ENCODE data around the gene PDE7B. TPM values are rescaled to one million over a fixed set of nuclear protein-coding genes. Genes with fewer than 3 reads are reported as not detected.
"Not testable (repeated sequence)": the region's sequence is repeated elsewhere in the genome, so short reads cannot be mapped to it uniquely, and the experiment has no call there.

Gene PDE7B
- total RNA-seq, 1 donor from 2014 or later, result 0.53 TPM

DNA sequence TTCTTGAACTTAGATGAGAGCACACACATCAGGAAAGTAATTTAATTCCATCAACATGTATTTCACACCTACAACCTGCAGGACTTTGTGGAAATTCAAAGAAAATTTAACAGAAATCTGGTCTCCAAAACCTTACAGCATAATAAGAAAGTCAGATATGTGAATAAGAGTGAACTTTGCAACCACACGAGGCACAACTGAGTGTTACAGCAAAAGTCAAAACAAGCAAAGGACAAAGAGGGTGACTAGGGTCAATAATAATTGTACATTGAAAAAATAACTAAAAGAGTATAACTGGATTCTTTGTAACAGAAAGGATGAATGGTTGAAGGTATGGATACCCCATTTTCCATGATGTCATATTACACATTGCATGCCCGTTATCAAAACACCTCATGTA lies 284.8 kb downstream of the PDE7B start:
- Histone ChIP-seq H3K27me3 (ENCODE audit: control insufficient read depth, insufficient read depth, low read length) (no peaks in the 10 kb centered on the region), H3K4me3 (ENCODE audit: low read depth, low read length) (no peak overlapping the region), H3K36me3 (ENCODE audit: control insufficient read depth, insufficient read depth, low read length) (no peaks in the 10 kb centered on the region)
- no peak for DNase-seq (ENCODE audit: low read depth)
- TF ChIP-seq, protein P1, sequence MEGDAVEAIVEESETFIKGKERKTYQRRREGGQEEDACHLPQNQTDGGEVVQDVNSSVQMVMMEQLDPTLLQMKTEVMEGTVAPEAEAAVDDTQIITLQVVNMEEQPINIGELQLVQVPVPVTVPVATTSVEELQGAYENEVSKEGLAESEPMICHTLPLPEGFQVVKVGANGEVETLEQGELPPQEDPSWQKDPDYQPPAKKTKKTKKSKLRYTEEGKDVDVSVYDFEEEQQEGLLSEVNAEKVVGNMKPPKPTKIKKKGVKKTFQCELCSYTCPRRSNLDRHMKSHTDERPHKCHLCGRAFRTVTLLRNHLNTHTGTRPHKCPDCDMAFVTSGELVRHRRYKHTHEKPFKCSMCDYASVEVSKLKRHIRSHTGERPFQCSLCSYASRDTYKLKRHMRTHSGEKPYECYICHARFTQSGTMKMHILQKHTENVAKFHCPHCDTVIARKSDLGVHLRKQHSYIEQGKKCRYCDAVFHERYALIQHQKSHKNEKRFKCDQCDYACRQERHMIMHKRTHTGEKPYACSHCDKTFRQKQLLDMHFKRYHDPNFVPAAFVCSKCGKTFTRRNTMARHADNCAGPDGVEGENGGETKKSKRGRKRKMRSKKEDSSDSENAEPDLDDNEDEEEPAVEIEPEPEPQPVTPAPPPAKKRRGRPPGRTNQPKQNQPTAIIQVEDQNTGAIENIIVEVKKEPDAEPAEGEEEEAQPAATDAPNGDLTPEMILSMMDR (IDR thresholded peaks at IDR 0.05; ENCODE audit: insufficient read depth, low read length, severe bottlenecking), result no peak
- no peak for FAIRE-seq

DNA sequence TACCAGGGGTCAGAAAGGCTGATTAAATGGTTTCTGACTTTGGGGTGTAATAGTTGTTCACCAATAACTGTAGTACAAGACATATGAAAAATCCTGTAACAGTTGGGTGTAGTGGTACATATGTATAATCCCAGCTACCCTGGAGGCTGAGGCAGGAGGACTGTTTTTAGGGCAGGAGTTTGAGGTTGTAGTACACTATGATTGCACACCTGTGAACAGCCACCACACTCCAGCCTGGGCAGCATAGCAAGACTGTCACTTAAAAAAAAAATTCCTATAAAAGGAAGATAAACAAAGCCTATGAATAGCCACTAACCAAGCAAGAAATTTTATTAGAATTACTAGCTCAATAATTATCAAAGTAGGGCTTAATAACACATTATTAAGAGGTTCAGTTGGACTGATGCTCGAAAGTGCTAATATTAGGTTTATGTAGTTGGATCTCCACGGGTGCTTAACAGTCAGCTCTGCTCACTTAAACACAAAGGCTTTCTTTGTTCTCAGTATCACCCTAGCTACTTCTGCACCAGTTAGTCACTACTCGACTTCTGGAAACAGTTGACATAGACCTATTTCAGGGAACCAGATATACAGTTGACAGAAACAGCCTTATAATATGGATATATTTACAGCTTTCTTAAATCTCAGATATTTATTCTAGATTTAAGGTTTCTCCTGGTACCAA lies 285.6 kb downstream of the PDE7B start:
- TF ChIP-seq, protein P1 (IDR thresholded peaks at IDR 0.05; ENCODE audit: insufficient read depth, low read length, severe bottlenecking), result no peak
- FAIRE-seq (no peak), DNase-seq (ENCODE audit: low read depth) (peak; percentile 8)
- no peaks in the 10 kb centered on the region for H3K36me3 ChIP-seq (ENCODE audit: control insufficient read depth, insufficient read depth, low read length)
- H3K4me3 ChIP-seq (ENCODE audit: low read depth, low read length), result no peak overlapping the region
- no peaks in the 10 kb centered on the region for H3K27me3 ChIP-seq (ENCODE audit: control insufficient read depth, insufficient read depth, low read length)

DNA sequence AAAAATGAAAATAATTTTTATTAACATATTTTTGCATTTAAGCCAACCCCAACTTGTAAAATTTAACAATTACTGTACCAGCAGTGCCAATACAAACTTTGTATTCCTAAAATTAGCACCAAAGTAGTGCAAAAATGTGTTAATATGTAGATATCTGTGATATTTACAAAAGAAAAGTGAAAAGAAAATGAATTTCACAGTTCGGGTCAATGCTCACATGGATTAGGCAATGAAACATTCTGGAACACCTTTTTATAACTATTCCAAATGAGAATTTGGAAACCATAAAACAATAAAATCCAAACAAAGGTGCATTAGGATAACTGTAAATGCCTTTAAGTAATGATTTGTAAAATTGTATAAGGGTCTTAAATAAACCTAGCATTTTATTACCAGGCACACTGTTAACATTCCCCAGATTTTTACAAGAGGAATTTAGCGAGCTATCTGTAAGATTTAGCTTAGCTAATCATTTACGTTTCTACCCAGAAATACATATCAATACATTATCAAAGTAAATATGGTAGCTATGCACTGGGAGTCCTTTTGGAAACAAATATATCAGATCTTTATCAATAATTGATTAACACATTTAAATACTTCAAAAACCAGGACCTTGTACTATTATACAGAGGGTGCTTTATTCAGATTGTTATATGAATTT lies 286.4 kb downstream of the PDE7B start:
- Histone ChIP-seq H3K27me3 (ENCODE audit: control insufficient read depth, insufficient read depth, low read length) (no peaks in the 10 kb centered on the region), H3K4me3 (ENCODE audit: low read depth, low read length) (no peak overlapping the region), H3K36me3 (ENCODE audit: control insufficient read depth, insufficient read depth, low read length) (no peaks in the 10 kb centered on the region)
- TF ChIP-seq, protein P1 (IDR thresholded peaks at IDR 0.05; ENCODE audit: insufficient read depth, low read length, severe bottlenecking), result no peak
- DNase-seq (ENCODE audit: low read depth) (no peak), FAIRE-seq (no peak)

DNA sequence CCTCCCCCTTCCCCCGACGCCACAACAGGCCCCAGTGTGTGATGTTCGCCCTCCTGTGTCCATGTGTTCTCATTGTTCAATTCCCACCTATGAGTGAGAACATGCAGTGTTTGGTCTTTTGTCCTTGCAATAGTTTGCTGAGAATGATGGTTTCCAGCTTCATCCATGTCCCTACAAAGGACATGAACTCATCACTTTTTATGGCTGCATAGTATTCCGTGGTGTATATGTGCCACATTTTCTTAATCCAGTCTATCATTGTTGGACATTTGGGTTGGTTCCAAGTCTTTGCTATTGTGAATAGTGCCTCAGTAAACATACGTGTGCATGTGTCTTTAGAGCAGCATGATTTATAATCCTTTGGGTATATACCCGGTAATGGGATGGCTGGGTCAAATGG lies 287.6 kb downstream of the PDE7B start:
- not testable (repeated sequence) for H3K36me3 ChIP-seq (ENCODE audit: control insufficient read depth, insufficient read depth, low read length); H3K4me3 ChIP-seq (ENCODE audit: low read depth, low read length); FAIRE-seq; H3K27me3 ChIP-seq (ENCODE audit: control insufficient read depth, insufficient read depth, low read length); DNase-seq (ENCODE audit: low read depth)

DNA sequence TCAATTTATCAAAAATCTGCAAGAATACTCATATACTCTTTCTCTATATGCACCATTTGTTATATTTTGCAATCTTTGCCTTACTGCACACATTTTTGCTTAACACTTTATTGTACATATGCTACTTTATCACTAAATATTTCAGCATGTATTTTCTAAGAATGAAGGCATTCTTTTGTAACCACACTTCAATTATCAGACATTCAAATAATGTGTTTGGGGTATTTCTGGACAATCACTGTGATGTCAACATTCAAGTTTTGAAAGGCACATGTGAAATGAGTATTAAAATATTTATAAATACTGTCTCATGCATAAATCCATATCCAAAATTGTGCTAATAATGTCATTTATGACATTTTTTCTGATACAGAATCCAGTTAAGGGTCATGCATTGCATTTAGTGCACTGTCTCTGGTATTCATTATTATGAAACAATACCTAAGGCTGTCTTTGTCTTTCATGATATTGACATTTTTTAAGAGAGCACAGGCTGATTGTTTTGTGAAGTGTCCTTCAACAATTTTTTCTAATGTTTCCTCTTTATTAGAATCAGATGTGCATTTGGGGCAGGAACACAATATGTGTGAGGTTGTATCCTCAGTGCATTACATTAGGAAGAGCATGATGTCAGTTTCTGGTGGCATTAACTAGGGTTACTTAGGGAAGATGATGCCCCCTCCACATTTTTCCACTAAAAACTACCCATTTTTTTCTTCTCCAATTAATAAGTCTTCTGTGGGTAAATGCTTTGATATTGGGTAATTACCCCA lies 292.9 kb downstream of the PDE7B start:
- FAIRE-seq (no peak), DNase-seq (ENCODE audit: low read depth) (no peak)
- H3K36me3 ChIP-seq (ENCODE audit: control insufficient read depth, insufficient read depth, low read length), result no peaks in the 10 kb centered on the region
- H3K4me3 ChIP-seq (ENCODE audit: low read depth, low read length), result no peak overlapping the region
- H3K27me3 ChIP-seq (ENCODE audit: control insufficient read depth, insufficient read depth, low read length), result no peaks in the 10 kb centered on the region
- TF ChIP-seq, protein P1 (IDR thresholded peaks at IDR 0.05; ENCODE audit: insufficient read depth, low read length, severe bottlenecking), result no peak

DNA sequence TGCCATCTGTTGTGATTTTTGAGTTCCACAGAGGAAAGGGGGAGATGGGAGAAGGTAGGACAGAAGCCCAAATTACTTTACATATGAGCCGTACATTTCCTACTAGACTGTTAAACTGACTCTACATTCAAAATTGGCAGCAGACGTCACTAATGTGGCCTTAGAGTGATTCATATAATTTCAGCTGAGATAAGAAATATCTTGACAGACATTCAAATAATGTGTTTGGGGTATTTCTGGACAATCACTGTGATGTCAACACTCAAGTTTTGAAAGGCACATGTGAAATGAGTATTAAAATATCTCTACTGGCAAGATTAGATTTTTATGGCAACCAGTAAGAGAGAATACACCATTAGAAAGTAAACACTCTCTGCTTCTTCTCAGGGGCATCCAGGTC lies 294.6 kb downstream of the PDE7B start:
- FAIRE-seq (no peak), DNase-seq (ENCODE audit: low read depth) (no peak)
- no peaks in the 10 kb centered on the region for H3K36me3 ChIP-seq (ENCODE audit: control insufficient read depth, insufficient read depth, low read length)
- TF ChIP-seq, protein P1 (IDR thresholded peaks at IDR 0.05; ENCODE audit: insufficient read depth, low read length, severe bottlenecking), result no peak
- no peaks in the 10 kb centered on the region for H3K27me3 ChIP-seq (ENCODE audit: control insufficient read depth, insufficient read depth, low read length)
- no peak overlapping the region for H3K4me3 ChIP-seq (ENCODE audit: low read depth, low read length)
